ENCODE data around the gene NT5C3A. TPM values are rescaled to one million over a fixed set of nuclear protein-coding genes. Genes with fewer than 3 reads are reported as not detected.

Gene NT5C3A
- total RNA-seq, 4 donors from 2014 or later = 37.5 to 101 (median 71.4) TPM

DNA sequence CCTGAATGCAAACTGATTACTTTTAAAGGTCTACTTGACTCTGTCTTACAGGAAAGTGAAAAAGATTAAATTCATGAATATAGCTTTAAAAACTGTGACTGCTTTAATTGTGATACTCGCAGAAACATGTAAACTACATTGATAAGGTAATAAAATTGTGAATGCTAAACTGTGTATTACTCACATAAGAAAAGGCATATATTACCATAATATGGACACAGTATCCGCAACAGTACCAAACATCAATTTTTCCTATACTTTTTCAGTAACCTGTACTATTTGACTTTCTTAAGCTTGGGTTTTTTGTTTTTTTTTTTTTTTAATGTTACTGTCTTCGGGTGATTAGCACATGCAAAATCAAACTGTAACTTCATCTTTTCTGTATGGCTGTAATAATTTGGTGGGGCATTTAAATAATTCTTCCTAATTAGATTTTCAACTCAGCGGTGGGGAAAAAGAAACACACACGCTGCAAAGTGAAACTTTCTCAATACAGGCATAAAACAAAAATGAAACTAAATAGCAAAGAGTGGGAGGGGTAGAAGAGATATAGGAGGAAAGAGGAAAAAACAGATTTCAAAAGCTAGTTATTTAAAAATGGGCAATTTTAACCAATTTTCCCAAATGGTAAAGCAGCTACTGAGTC lies 23.2 kb downstream of the NT5C3A start:
- Histone ChIP-seq H3K4me3 (peak overlapping the region; percentile 54 to 68 (median 62)), H3K9me3 (no peaks in the 10 kb centered on the region), H3K27ac (peak overlapping the region; percentile 84 to 95 (median 90)), H3K4me1 (peaks cover 51 to 56% of the 10 kb centered on the region in 2 donors), H3K36me3 (no peaks in the 10 kb centered on the region), H3K27me3 (no peaks in the 10 kb centered on the region)
- intact Hi-C loops (cut with DNase I; ENCODE audit: low total_unique reads) = loop anchor here (2.0 kb wide), 2 partner anchors 97 to 149 kb away; partner anchors contain the start of gene KBTBD2
- TF ChIP-seq, protein P1, sequence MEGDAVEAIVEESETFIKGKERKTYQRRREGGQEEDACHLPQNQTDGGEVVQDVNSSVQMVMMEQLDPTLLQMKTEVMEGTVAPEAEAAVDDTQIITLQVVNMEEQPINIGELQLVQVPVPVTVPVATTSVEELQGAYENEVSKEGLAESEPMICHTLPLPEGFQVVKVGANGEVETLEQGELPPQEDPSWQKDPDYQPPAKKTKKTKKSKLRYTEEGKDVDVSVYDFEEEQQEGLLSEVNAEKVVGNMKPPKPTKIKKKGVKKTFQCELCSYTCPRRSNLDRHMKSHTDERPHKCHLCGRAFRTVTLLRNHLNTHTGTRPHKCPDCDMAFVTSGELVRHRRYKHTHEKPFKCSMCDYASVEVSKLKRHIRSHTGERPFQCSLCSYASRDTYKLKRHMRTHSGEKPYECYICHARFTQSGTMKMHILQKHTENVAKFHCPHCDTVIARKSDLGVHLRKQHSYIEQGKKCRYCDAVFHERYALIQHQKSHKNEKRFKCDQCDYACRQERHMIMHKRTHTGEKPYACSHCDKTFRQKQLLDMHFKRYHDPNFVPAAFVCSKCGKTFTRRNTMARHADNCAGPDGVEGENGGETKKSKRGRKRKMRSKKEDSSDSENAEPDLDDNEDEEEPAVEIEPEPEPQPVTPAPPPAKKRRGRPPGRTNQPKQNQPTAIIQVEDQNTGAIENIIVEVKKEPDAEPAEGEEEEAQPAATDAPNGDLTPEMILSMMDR (IDR thresholded peaks at IDR 0.05 in 4 of 5, conservative IDR thresholded peaks at IDR 0.05 in 1 of 5) = no peak
- peak in 1 of 2 donors; percentile 12 for TF ChIP-seq POLR2A (IDR thresholded peaks at IDR 0.05)
- peak in 1 of 2 donors; percentile 31 for ATAC-seq
- no peak for DNase-seq
- in situ Hi-C loops (cut with MboI; ENCODE audit: low sequenced_read_pairs in 4 of 4) = no loop called here

DNA sequence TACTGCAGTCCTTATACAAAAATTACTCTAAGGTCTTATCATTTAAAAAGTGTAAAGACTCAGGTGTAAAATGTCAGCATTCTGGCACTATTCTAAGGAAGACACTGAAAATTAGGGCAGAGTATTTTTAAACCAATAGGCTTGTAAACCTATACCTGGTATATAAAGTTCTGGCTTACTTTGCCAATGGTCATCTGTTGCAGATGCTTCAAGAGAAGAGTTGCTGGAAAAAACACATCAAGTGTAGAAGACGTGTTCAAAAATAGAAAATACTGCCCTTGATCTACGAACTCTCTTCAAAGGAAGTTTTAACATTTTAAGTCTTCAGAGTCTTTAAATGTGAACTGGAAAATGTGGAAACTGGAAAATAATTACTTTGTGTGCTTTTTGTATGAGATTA lies 23.9 kb downstream of the NT5C3A start:
- peak; percentile 46 to 56 for ATAC-seq
- intact Hi-C loops (cut with DNase I; ENCODE audit: low total_unique reads) (loop anchor here (2.0 kb wide), 2 partner anchors 96 to 148 kb away; partner anchors contain the start of gene KBTBD2), in situ Hi-C loops (cut with MboI; ENCODE audit: low sequenced_read_pairs in 4 of 4) (no loop called here)
- Histone ChIP-seq H3K4me3 (peak overlapping the region; percentile 54 to 68 (median 62)), H3K27me3 (no peaks in the 10 kb centered on the region), H3K4me1 (peaks cover 44 to 57% of the 10 kb centered on the region in 2 donors), H3K36me3 (no peaks in the 10 kb centered on the region), H3K27ac (peak overlapping the region; percentile 84 to 95 (median 90)), H3K9me3 (no peaks in the 10 kb centered on the region)
- peak; percentile 25 to 85 for TF ChIP-seq POLR2A (IDR thresholded peaks at IDR 0.05)
- TF ChIP-seq, protein P1 (IDR thresholded peaks at IDR 0.05 in 4 of 5, conservative IDR thresholded peaks at IDR 0.05 in 1 of 5) = no peak
- DNase-seq = no peak

DNA sequence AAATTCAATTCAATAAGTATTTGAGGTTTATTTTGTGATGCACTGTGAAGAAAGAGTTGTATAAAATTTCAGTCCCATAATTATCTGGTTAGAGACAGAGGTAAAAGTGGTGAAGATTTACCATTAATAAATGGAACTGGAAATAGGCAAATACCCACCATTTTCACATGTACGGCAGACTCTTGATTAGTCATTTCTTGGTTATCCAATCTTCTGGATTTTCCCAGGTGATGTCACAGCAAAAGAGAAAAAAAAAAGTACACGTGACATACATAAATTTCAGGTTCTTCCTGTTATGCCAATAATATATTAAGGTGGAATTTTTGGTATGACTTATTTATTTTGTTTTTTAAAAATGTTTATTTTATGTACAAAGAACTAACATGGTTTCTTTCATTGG lies 26.8 kb downstream of the NT5C3A start:
- Histone ChIP-seq H3K9me3 (no peaks in the 10 kb centered on the region), H3K27me3 (no peaks in the 10 kb centered on the region), H3K36me3 (no peaks in the 10 kb centered on the region), H3K4me1 (peaks cover 18 to 33% of the 10 kb centered on the region in 2 donors), H3K4me3 (no peak overlapping the region), H3K27ac (peak overlapping the region; percentile 84 to 95 (median 90))
- in situ Hi-C loops (cut with MboI; ENCODE audit: low sequenced_read_pairs in 4 of 4) (no loop called here), intact Hi-C loops (cut with DNase I; ENCODE audit: low total_unique reads) (no loop called here)
- TF ChIP-seq POLR2A (IDR thresholded peaks at IDR 0.05) = no peak
- TF ChIP-seq, protein P1 (IDR thresholded peaks at IDR 0.05 in 4 of 5, conservative IDR thresholded peaks at IDR 0.05 in 1 of 5) = no peak
- DNase-seq (no peak), ATAC-seq (no peak)

DNA sequence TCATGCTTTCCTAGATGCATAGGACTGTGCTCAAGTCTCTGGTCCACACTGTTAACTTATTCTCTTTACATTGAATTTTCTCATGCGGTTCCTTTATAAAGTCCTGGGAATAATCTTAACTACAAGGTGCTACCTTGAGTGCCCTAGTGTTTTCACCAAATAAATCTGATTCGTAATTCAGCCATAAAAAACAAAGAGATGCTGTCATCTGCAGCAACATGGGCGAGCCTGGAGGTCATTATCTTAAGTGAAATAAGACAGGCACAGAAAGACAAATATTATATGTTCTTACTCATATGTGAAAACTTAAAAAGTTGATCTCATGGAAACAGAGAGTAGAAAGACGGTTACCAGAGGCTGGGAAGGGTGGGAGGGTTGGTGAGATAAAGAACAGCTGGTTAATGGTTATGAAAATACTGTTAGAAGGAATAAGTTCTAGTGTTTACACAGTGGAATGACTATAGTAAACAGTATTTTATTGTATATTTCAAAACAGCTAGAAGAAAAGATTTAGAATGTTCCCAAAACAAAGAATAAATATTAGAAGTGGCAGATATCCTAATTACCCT lies 38.3 kb downstream of the NT5C3A start:
- ATAC-seq = no peak
- in situ Hi-C loops (cut with MboI; ENCODE audit: low sequenced_read_pairs in 4 of 4) = no loop called here

More for the DNA sequence above, 38.3 kb downstream of the NT5C3A start:
- no peaks in the 10 kb centered on the region for H3K4me1 ChIP-seq
- no peaks in the 10 kb centered on the region for H3K9me3 ChIP-seq
- intact Hi-C loops (cut with DNase I; ENCODE audit: low total_unique reads) = no loop called here
- no peak overlapping the region for H3K27ac ChIP-seq
- no peaks in the 10 kb centered on the region for H3K27me3 ChIP-seq
- no peak for DNase-seq
- no peak for TF ChIP-seq POLR2A (IDR thresholded peaks at IDR 0.05)
- TF ChIP-seq, protein P1 (IDR thresholded peaks at IDR 0.05 in 4 of 5, conservative IDR thresholded peaks at IDR 0.05 in 1 of 5) = no peak
- peaks cover 0 to 34% of the 10 kb centered on the region in 2 donors for H3K36me3 ChIP-seq
- no peak overlapping the region for H3K4me3 ChIP-seq

All from gastrocnemius medialis (tissue), 4 donors.